Activated CD4-positive, alpha-beta T cell treated with anti-CD3 and anti-CD28 coated beads for 4 hours (primary cell): ENCODE results near the gene TWSG1.

Experiments
- DNase-seq, 2 donors: peaks; one replicate each; pipeline ENCODE4 v3.0.0-alpha.2; 2020

The TWSG1 gene

DNA sequence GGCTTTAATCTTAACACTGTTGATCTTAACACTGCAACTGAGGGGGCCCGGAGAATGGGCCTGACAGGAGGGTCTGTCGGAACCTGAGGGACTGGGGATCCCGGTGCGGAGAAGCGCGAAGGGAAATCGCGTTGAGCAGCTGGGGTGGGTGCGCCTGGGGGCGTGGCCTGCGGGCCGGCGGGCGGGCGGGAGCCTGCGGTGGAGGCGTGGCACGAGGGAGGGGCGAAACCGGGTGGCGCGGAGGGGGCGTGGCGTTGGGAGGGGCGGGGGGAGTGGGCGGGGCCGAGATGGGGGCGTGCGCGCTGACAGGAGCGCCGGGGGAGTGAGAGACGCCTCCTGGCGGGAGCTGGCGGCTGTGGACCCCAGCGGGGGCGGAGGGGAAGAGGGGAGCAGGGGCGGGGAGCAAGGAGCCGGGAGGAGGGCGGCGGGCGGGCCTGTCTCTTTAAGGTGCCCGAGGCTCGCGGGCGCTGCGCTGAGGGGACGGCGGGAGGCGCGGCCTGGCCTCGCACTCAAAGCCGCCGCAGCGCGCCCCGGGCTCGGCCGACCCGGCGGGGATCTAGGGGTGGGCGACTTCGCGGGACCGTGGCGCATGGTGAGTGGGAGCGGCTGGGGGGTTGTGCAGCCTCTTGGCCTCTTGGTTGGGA is at the start of gene TWSG1:
TWSG1 (plus strand) TSS at position 445 of the 644 bp plus-strand sequence. CDS start 2,457 bp downstream, outside the sequence.
- DNase-seq, result peak; percentile 93 to 94

DNA sequence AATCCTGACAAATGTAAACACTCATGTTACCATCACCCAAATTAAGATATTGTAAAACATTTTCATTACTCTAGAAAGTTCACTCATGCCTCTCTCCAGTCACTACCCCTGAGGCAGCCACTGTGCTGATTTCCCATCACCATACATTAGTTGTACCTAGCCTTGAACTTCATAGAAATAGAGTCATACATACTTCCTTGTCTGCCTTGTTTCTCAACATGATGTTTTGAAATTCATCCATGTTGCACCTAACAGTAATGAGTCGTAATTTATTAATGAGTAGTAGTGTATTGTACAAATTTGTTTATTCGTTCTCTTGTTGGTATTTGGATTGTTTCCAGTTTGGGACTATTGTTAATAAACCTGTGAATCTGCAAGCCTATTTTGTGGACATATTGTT is 49.0 kb upstream of the TWSG1 start:
- DNase-seq, result no peak

GRCh38 chr18:9287036-9287435 is 47.5 kb upstream of the TWSG1 start:
- DNase-seq, result no peak

- no peak for DNase-seq
Measured at GRCh38 chr18:9289698-9290097, 44.9 kb upstream of the TWSG1 start.

DNA sequence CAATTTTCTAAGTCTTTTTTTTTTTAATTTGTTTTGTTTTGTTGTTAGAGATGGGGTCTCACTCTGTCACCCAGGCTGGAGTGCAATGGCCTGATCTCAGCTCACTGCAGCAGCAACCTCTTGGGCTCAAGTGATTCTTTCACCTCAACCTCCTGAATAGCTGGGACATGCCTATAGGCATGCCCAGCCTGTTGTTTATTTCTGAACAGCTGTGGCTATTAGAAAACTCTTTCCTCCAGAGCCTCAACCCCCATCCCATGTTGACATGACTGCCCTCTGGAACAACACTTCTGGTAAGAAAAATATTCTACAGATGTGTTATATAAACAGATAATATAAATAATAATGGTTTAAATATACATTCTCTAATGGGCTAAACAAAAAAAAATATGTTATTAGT is 44.4 kb upstream of the TWSG1 start:
- DNase-seq, result no peak

GRCh38 chr18:9292047-9292446 is 42.5 kb upstream of the TWSG1 start:
- DNase-seq, result no peak

DNA sequence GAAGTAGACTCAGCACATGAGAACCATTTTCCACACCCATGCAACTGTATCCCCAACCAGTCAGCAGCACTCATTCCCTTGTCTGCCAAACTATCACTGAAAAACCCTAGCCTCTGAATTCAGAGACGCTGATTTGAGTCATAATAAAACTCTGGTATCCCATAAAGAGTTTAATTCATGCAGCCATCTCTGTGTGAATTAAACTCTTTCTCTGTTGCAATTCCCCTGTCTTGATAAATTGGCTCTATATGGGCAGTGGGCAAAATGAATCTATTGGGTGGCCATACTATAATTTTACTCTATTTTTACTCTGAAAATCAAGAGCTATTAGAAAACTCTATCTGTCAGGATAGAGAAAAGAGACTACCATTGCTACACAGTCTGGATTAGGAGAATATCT is 40.6 kb upstream of the TWSG1 start:
- DNase-seq, result no peak

GRCh38 chr18:9296233-9297006 is 38.2 kb upstream of the TWSG1 start:
- DNase-seq, result no peak

- DNase-seq, result no peak
Measured at GRCh38 chr18:9297007-9297393, 37.6 kb upstream of the TWSG1 start.

DNA sequence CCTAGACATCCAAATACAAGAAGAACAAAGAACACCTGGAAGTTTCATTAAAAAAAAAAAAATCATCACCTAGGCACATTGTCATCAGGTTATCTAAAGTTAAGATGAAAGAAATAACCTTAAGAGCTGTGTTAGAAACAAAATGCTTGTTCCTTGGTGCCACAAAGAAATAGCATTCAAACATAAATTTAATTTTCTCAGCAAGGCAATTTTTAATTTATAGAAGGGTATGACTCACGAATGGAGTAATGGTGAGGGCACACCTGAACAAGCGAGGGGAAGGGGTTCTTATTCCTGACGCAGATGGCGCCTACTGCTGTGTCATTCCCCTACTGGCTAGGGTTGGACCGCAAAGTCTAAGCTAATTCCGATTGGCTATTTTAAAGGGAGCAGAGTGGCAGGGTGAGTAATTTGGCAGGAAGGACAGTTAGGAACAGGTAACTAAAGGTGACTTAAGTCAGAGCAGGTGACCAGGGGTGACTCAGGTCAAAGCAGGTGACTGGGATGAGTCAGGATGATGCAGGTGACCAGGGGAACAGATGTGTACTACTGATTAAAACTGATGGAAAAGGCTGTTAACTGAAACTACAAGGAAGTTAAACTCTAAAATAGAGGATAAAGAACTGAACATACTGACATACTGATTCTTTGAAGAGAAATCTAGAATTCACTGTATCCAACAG is 30.0 kb upstream of the TWSG1 start:
- no peak for DNase-seq

DNA sequence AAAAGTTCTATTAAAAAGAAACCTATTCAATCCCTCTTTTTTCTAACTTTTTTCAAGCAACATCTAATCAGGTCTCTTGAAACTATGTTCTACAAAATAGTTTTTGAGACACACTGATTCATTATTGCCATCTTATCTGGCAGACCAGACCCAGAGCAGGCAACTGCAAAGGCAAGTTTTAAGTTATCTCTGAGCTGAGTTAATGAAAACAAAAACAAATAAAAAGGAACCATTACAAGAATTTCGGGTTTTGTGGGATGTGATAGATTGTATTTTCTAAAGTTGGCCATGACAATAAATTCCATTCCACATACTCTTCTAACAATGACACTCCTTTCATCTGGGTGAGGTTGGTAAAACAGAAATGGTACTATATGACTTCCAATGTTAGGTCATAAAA is 15.2 kb upstream of the TWSG1 start:
- no peak for DNase-seq

GRCh38 chr18:9321017-9321452 is 13.5 kb upstream of the TWSG1 start:
- DNase-seq, result no peak

DNA sequence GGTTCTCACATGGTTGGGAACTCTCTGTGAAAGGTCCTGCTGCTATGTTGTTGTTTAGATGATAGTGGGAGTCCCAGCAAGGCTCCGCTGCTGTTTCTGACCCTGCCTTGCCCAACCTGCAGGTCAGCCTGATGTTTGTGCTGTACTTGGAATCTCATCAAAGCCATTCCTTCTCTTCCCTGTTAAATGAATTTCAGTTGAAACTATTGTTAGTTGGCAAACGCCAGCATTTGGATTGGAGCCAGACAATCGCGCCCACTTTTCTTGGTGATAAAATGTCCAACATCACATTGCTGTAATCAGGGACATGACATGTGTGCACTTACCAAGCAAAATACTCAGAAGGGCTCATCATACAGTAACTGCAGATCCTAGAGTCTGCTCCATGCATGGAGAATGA is 12.8 kb upstream of the TWSG1 start:
- no peak for DNase-seq

- DNase-seq, result no peak
Measured at GRCh38 chr18:9322744-9323143, 11.8 kb upstream of the TWSG1 start.

GRCh38 chr18:9323750-9324445 is 10.7 kb upstream of the TWSG1 start:
- no peak for DNase-seq

DNA sequence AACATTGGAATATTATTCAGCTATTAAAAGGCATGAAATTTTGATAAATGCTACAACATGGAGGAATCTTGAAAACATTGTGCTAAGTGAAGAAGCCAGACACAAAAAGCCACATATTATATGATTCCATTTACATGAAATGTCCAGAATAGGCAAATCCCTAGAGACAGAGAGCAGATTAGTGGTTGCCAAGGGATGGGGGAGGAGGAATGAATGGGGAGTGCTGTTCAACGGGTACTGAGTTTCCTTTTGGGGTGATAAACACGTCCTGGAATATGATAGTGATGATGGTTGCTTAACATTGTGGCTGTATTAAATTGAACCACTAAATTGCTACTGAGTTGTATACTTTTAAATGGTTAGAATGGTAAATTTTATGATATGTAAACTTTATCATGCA is 8.9 kb upstream of the TWSG1 start:
- no peak for DNase-seq

DNA sequence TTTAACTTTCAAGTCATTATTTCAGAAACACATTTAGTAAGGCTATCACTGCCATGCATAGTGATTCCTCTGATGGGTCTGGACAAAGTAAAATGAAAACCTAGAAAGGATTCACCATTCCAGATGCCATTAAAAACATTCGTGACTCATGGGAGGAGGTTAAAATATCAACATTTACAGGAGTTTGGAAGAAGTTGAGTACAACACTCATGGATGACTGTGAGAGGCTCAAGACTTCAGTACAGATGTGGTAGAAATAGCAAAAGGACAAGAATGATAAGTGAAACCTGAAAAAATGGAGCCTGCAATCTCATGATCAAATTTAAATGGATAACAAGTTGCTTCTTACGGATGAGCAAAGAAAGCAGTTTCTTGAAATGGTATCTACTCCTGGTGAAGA is 5.8 kb upstream of the TWSG1 start:
- no peak for DNase-seq

- DNase-seq, result no peak
Measured at GRCh38 chr18:9329471-9329870, 5.1 kb upstream of the TWSG1 start.

DNA sequence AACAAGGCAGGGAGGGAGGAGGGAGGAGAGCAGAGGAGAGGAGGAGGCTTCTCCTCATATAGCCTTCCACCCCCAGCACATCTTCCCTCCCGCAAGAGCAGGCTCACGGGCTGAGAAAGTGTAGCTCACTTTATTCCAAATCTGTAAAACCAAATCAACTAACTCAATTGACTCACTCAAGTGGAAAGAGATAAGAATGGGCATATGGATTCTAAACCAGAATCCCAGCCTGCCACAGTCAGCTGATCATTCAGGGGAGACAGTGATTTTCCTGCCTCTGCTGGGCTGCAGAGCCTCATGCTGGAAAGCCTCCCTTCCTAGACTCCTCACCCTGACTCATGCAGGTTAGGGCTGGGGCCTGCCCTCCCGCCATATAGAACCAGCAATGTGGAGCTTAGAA is 4.2 kb upstream of the TWSG1 start:
- DNase-seq, result no peak

- DNase-seq, result peak in 1 of 2 donors; percentile 14
Measured at GRCh38 chr18:9333441-9334328, 888 bp upstream of the TWSG1 start.

DNA sequence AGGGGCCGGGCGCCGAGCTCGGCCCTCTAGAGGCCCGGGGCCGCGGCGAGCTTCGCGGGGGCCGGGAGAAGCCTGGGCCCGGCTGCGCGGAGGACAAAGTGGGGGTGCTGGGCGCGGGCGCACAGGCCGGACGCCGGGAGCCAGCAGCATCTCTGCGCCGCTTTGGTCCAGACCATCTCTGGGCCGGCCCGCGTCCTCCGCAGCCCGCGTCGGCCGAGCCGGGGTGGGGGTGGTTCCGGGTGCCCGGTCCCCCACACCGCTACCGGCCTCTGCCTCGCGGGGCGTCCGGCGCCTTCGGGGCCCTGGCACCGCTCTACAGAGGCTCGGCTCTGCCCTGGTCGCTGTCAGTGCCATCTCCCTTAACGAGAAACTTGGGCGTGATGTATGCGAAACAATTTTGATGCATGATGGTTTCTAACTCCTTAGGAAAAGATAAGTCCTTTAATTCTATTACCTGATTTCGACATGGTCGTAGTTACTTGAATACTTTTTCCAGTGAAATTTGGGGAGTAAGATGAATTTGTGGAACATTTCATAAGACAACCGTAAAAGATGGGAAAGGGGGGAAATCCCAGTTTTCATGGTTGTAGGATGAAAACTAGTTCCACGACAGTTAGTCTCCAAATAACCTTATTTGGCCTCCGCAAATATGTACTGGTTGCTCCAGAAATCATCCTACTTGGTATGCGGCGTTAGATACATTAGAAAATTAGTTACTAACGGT is 562 bp downstream of the TWSG1 start:
- DNase-seq, result peak; percentile 10 to 31

DNA sequence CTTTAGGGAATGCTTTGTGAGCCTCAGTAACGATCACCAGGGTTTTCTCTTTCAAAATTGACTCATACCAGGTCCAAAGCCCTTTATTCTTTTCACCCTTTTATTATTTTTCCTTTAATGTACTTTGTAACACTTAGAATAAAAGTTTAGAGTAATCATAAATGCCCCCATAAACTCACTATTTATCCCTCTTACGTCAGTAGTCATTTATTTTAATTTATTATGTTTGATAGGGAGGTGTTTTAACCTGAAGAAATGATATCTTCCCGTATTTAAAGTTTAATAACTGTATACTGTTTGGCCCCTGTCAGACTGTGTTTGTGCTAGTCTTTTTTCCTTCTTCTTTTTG is 1.1 kb downstream of the TWSG1 start:
- DNase-seq, result no peak
